HepG2 (cell line): Measurements from ENCODE around the gene SH3BP5. TPM values are rescaled to one million over a fixed set of nuclear protein-coding genes. Genes with fewer than 3 reads are reported as not detected.

Source experiments
- CSRNP2 ChIP-seq: sonication (generic); formaldehyde crosslinking; conservative IDR thresholded peaks from 2 replicates; pipeline ENCODE4 v1.8.0; 2022; ENCODE audit warnings: low read depth, missing genetic modification reagents
- HIVEP1 ChIP-seq: sonication (generic); formaldehyde crosslinking; IDR thresholded peaks from 2 replicates; pipeline ENCODE4 v1.4.0; 2020; ENCODE audit warnings: mild to moderate bottlenecking, missing genetic modification reagents
- KDM4B ChIP-seq: sonication (generic); formaldehyde crosslinking; IDR thresholded peaks from 2 replicates; pipeline ENCODE4 v1.4.0; 2020; ENCODE audit warnings: missing genetic modification reagents
- TAF1 ChIP-seq: sonication (generic); formaldehyde crosslinking; IDR thresholded peaks from 2 replicates; pipeline ENCODE4 v1.4.0; 2020; ENCODE audit warnings: missing genetic modification reagents
- UBTF ChIP-seq: sonication (generic); formaldehyde crosslinking; IDR thresholded peaks from 2 replicates; pipeline ENCODE4 v1.4.0; 2020; ENCODE audit warnings: mild to moderate bottlenecking, missing genetic modification reagents
- ZBTB26 ChIP-seq: IDR thresholded peaks from 2 replicates; pipeline ENCODE4 v1.6.1; 2016; ENCODE audit warnings: missing compliant biosample characterization, missing genetic modification reagents, borderline replicate concordance
- ZNF143 ChIP-seq: sonication (generic); formaldehyde crosslinking; IDR thresholded peaks from 2 replicates; pipeline ENCODE4 v1.4.0; 2020; ENCODE audit warnings: missing genetic modification reagents
- ZNF776 ChIP-seq: sonication (generic); formaldehyde crosslinking; IDR thresholded peaks from 2 replicates; pipeline ENCODE4 v1.4.0; 2020; ENCODE audit warnings: mild to moderate bottlenecking, missing genetic modification reagents
- ZZZ3 ChIP-seq: sonication (generic); formaldehyde crosslinking; IDR thresholded peaks from 2 replicates; pipeline ENCODE4 v1.4.0; 2020; ENCODE audit warnings: missing genetic modification reagents, mild to moderate bottlenecking, borderline replicate concordance
- polyA plus RNA-seq, 8 experiments: library from polyadenylated mRNA; depleted of rRNA in 3 of 8; stranded (reverse) in 7 of 8; unstranded in 1 of 8; fragments of >200 nt; fragmentation: Illumina TruSeq in 4 of 8; extraction: Trizol in 4 of 8; gene quantifications; 2 replicates each; pipeline versions ENCODE4 v1.2.1 to v1.2.3, GENCODE V29; 2011 to 2016; ENCODE audit warnings: low read depth in 4 of 8, missing spikeins in 1 of 8, mixed read lengths in 1 of 8; ENCODE audit not compliant: insufficient read depth in 1 of 8
- total RNA-seq, 5 experiments: library from RNA; depleted of rRNA; stranded (reverse); fragments of >200 nt; fragmentation: Illumina TruSeq; extraction: Trizol; gene quantifications; 2 replicates each; pipeline ENCODE4 v1.2.3, GENCODE V29; 2016; ENCODE audit warnings: low read depth in 1 of 5

SH3BP5 gene
- total and polyA plus RNA-seq, 2 of the 13 experiments (the other 11 are each of a cell fraction or from before 2014, with no cell fraction given): 0.09 to 0.16 TPM

GRCh38 chr3:15294929-15295328 lies 37.5 kb downstream of the SH3BP5 start (continued):
- TF ChIP-seq UBTF: no peak
- TF ChIP-seq HIVEP1 (CRISPR knock-in tag): no peak
- no peak for TF ChIP-seq ZNF776
- TF ChIP-seq ZZZ3 (CRISPR knock-in tag): no peak
- no peak for TF ChIP-seq TAF1 (CRISPR knock-in tag)
- no peak for TF ChIP-seq ZBTB26 (CRISPR knock-in tag)
- TF ChIP-seq KDM4B (CRISPR knock-in tag): no peak
- no peak for TF ChIP-seq ZNF143
- TF ChIP-seq CSRNP2 (CRISPR knock-in tag): no peak
